C4-2B (cell line): ENCODE results near the gene PAM.

ENCODE experiments used
- H3K27ac ChIP-seq: fragments of 450-650 bp; 2 replicates; pipeline ENCODE4 v1.5.1; 2017
- CTCF ChIP-seq: fragments of 450-650 bp; conservative IDR thresholded peaks from 2 replicates; pipeline ENCODE4 v1.5.1; 2017; ENCODE audit warnings: mild to moderate bottlenecking
- ZFX ChIP-seq: fragments of 450-650 bp; IDR thresholded peaks from 2 replicates; pipeline ENCODE4 v1.6.1; 2017

The PAM gene

GRCh38 chr5:102888483-102888882, 133.4 kb downstream of the PAM start:
- TF ChIP-seq CTCF (no peak), ZFX (no peak)
- no peak overlapping the region for H3K27ac ChIP-seq

- no peak overlapping the region for H3K27ac ChIP-seq
- no peak for TF ChIP-seq ZFX
- no peak for TF ChIP-seq CTCF
Observed at GRCh38 chr5:102889033-102889432, 133.9 kb downstream of the PAM start.

- no peak for TF ChIP-seq ZFX
- no peak for TF ChIP-seq CTCF
- H3K27ac ChIP-seq = no peak overlapping the region
Observed at GRCh38 chr5:102890133-102890532, 135.0 kb downstream of the PAM start.

- no peak overlapping the region for H3K27ac ChIP-seq
- TF ChIP-seq ZFX = no peak
- no peak for TF ChIP-seq CTCF
Observed at GRCh38 chr5:102891175-102891574, 136.1 kb downstream of the PAM start.

- H3K27ac ChIP-seq = no peak overlapping the region
- TF ChIP-seq ZFX = no peak
- TF ChIP-seq CTCF = no peak
Observed at GRCh38 chr5:102893942-102894341, 138.8 kb downstream of the PAM start.

- TF ChIP-seq ZFX = no peak
- no peak for TF ChIP-seq CTCF
- no peak overlapping the region for H3K27ac ChIP-seq
Observed at GRCh38 chr5:102895234-102895633, 140.1 kb downstream of the PAM start.

- TF ChIP-seq CTCF = no peak
- no peak for TF ChIP-seq ZFX
- no peak overlapping the region for H3K27ac ChIP-seq
Observed at GRCh38 chr5:102895976-102896375, 140.9 kb downstream of the PAM start.
